ENCODE measurements around the gene MLEC. TPM values are rescaled to one million over a fixed set of nuclear protein-coding genes. Genes with fewer than 3 reads are reported as not detected.

The MLEC gene
- polyA plus RNA-seq, 4 donors, result 148 to 173 (median 163) TPM

GRCh38 chr12:120739031-120739762, 52.2 kb downstream of the MLEC start:
- DNase-seq (ENCODE audit: low read depth in 4 of 4, low spot score in 3 of 4), result no peak

GRCh38 chr12:120739821-120740613, 53.1 kb downstream of the MLEC start:
- no peak for DNase-seq (ENCODE audit: low read depth in 4 of 4, low spot score in 3 of 4)

- no peak for DNase-seq (ENCODE audit: low read depth in 4 of 4, low spot score in 3 of 4)
These were observed 53.9 kb downstream of the MLEC start for GRCh38 chr12:120740871-120741270.

GRCh38 chr12:120741476-120742421, 54.8 kb downstream of the MLEC start:
- DNase-seq (ENCODE audit: low read depth in 4 of 4, low spot score in 3 of 4), result no peak

GRCh38 chr12:120744922-120745493, 58.1 kb downstream of the MLEC start:
- no peak for DNase-seq (ENCODE audit: low read depth in 4 of 4, low spot score in 3 of 4)

- no peak for DNase-seq (ENCODE audit: low read depth in 4 of 4, low spot score in 3 of 4)
These were observed 61.3 kb downstream of the MLEC start for GRCh38 chr12:120748242-120748641.

GRCh38 chr12:120749256-120749655, 62.3 kb downstream of the MLEC start:
- no peak for DNase-seq (ENCODE audit: low read depth in 4 of 4, low spot score in 3 of 4)

GRCh38 chr12:120750806-120751205, 63.9 kb downstream of the MLEC start:
- DNase-seq (ENCODE audit: low read depth in 4 of 4, low spot score in 3 of 4), result no peak

- no peak for DNase-seq (ENCODE audit: low read depth in 4 of 4, low spot score in 3 of 4)
These were observed 64.4 kb downstream of the MLEC start for GRCh38 chr12:120751389-120751788.

Other genes with a start within 250 kb of the MLEC start
- gene COX6A1, start 249.0 kb upstream of the MLEC start, polyA plus RNA-seq (ENCODE audit: insufficient read length in 4 of 4), result 100 to 1,000 TPM; 303 to 369 (median 327) TPM
- gene TRIAP1, start 240.8 kb upstream of the MLEC start, polyA plus RNA-seq (ENCODE audit: insufficient read length in 4 of 4), result 10 to 100 TPM; 42.6 to 47.8 (median 46.2) TPM
- 10 to 100 TPM; 34.8 to 37.1 (median 35.0) TPM for gene GATC, start 240.7 kb upstream of the MLEC start, polyA plus RNA-seq (ENCODE audit: insufficient read length in 4 of 4)
- 100 to 1,000 TPM; 220 to 249 (median 230) TPM for gene SRSF9, start 217.4 kb upstream of the MLEC start, polyA plus RNA-seq (ENCODE audit: insufficient read length in 4 of 4)
- 100 to 1,000 TPM; 492 to 541 (median 519) TPM for gene DYNLL1, start 191.0 kb upstream of the MLEC start, polyA plus RNA-seq (ENCODE audit: insufficient read length in 4 of 4)
- 10 to 100 TPM; 62.0 to 73.6 (median 65.7) TPM for gene COQ5, start 158.0 kb upstream of the MLEC start, polyA plus RNA-seq (ENCODE audit: insufficient read length in 4 of 4)
- 100 to 1,000 TPM; 181 to 232 (median 207) TPM for gene RNF10, start 152.8 kb upstream of the MLEC start, polyA plus RNA-seq (ENCODE audit: insufficient read length in 4 of 4)
- gene POP5, start 105.7 kb upstream of the MLEC start, polyA plus RNA-seq (ENCODE audit: insufficient read length in 4 of 4), result 10 to 100 TPM; 43.1 to 50.8 (median 45.5) TPM
- gene CABP1, start 46.5 kb upstream of the MLEC start, polyA plus RNA-seq (ENCODE audit: insufficient read length in 4 of 4), result 1 to 10 TPM; 3.6 to 6.9 (median 5.1) TPM
- 10 to 100 TPM; 70.6 to 79.4 (median 75.8) TPM for gene UNC119B, start 23.3 kb downstream of the MLEC start, polyA plus RNA-seq (ENCODE audit: insufficient read length in 4 of 4)
- gene ACADS, start 38.7 kb downstream of the MLEC start, polyA plus RNA-seq (ENCODE audit: insufficient read length in 4 of 4), result 10 to 100 TPM; 16.5 to 28.6 (median 18.9) TPM
- 100 to 1,000 TPM in 1 of 4 donors, 10 to 100 TPM in 3; 81.1 to 102 (median 95.2) TPM for gene SPPL3, start 217.2 kb downstream of the MLEC start, polyA plus RNA-seq (ENCODE audit: insufficient read length in 4 of 4)